Measurements from ENCODE around the gene SHB.

Gene SHB

DNA sequence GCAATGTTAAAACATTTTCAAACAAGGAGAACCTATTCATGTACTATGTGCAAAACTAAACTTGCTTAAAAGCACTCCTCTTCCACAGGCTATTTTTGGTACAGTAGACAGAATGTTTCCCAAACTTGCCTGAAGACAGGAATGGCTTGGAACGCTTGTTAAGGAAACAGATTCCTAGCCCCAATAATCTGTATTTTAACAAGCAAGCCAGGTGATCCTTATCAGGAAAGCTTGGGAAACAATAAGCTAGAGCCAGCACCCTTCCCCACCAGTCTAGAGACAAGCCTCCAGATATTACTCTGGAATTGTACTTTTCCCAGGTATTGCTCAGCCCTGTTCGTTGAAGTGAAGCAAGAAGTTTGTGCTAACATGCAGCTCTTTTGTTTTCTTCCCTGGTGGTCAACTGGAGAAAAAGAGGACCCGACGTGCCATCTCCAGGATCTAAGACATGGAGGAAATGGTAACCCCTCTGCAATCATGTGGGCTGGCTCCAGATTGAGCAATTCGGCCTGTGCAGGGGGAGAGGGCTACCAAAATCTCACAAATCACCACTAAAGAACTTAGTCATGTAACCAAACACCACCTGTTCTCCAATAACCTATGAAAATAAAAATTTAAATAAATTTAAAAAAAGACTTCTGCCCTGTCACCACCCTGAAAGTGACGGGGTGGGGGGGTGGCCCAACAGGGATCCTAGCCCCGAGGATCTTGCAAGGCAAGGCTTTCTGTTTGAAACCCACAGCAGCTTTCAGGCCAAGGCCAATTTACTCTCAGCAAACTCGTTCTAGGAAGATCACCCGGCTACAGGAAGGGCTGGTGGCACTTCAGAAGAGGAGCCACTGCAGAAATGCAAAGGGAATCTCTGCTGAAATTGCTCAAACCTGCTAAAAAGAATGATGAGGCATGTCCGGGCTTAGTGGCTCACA is 48.6 kb downstream of the SHB start:
- no peak for DNase-seq

DNA sequence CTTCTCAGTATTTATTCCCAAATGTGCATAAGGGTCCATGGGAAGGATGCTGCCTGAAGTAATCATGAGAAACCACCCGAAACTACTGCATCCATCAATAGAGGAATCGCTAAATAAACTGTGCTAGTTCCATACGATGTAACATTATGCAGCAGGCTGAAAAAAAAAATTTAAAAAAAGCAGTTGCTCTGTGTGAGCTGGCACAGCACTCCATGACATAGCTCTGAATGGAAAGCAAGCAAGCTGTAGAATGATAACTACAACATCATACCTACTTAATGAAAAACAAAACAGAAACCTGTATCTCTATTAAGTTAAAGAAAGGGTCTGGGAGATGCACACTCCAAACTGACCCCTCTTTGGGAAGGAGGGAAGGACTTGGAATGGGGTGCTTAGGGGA is 49.3 kb downstream of the SHB start:
- DNase-seq = no peak

DNA sequence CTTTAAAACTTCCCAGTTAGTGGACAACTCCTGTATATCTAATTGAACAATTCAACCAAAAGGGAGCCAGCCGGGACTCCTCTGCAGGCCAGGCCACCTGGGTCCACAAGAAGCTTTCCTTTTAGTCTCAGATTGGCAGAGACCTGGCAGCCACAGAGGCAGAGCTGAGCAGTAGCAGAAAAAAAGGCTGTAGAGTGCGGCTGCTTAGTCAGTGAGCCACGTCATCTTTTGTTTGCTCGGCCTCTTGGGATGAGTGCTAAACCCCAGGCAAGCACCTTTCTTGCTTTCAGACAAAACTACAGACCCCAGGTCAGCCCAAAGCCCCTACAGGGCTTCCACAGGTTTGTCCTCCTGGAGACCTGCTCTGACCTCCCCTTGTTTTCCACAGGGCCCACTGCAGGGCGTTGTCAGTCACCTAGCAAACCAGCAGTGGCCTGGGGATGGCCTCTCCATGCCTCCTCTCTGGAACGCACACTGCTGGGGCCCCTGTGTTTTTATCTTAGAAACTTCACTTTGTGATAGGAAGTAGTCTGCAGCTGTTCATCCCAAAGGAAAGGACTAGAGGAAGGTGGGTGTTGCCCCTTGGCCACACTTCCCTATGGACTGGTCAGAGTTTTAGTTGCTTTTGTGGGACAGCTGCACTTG is 49.9 kb downstream of the SHB start:
- no peak for DNase-seq

DNA sequence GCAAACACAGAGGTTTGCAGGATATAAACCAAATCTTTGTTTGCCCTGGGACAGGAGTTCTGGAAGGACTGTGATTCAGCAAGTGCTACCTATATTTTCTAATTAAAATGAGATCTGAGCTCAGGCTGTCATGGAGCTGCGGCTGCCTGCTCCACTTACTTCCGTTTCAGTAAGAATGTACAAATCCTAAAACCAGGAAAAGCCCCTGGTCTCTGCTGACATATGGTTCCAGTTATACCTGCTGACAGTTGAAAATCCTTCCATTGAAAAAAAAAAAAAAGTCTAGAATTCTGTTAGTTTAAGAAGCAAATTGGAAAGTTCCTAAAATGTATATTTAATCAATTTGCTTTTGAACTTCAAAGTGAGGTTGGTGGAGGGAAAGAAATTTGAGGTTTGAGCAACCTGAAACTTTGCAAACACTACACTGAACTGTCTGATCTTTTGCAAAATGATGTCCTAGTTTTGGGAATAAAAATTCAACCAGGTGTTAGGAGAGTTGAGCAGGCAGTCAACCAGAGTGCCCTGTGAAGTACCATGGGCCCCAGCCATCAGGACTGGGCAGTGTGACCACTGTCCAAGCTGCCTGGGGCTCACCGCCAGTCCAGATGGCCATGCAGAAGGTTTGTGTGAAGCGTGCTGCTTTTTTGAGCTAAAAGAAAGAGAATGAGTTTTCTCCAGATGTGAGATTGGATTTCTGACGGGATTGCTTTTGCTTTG is 50.6 kb downstream of the SHB start:
- no peak for DNase-seq

DNA sequence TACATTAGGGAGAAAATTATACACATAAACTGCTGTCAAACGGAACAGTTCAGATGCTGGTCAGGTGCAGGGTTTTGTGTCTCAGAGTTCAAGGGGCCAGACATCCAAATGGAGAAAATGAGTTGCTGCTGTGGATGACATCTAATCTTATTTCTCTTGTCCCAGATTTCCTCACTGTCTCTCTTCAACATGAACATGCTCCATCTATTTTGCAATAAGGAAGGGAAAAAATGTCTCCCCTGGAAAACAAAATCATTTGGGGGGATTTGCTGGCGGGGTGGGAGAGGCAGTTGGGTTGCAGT is 51.2 kb downstream of the SHB start:
- DNase-seq = no peak

DNA sequence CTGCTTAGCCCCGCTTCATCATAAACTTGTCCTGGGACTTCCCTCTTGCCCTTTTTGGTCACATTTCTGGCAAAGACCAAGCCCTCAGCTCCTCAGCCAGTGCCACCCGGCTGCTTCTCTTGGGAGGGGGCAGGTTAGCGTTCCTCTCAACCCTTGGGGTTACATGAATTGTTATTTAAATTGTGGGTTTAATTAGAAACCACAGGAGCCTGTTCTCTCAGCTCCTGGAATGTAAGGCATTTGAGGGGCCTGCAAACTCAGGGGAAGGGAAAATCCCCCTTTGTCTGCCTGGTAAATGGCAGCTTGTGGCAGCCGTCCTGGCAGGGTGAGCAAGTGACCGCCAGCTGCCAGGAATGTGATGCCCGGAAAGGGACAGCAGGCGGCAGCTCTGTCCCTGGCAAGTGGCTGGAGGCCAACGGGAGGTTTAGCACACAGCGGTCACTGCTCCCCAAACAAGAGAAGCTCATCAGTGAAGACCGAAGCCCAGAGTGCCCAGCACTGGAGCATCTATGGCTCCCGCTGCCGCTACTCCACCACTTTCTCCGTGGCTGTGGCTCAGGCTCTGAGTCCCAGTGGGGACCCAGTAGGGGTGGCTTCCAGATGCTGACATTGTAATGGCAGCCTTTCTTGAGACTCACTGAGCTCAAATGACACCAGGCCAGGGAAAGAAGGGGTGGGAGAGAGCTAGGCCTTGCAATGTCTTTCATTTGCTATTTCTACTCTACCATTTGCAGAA is 51.7 kb downstream of the SHB start:
- DNase-seq = no peak

DNA sequence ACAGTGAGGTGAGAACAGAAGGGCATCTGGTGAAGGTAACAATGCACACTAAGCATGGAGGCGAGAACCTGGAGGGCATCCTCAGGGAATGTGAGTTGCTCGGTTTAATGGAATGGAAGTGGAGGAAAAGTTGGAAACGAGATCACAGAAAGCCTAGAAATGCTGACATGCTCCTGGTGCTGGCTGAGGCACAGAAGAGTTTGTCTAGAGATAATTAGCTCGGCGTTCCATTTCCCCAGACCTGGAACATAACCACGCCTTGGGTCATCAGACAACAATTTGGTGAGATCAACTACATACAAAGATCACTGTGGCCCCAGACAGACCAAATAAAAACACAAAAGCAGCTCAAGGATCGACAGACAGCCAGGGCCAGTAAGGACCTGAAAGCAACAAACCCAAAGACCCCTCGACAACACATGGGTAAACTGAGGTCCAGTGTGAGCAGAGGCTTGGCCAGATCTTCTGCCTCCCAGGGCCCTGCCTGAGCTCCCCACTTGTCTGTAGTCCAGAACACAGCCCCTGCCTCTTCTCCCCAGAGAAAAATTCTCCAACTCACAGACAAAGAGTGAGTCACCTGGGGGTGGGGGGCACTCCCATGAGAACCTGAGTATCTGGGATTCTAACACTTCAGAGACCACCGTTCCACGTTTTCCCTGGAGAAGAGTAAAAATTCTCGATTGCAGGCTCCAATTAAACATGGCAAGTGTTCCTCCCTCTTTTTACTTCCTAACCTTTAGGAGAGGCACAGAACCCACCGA is 52.5 kb downstream of the SHB start:
- DNase-seq = no peak

DNA sequence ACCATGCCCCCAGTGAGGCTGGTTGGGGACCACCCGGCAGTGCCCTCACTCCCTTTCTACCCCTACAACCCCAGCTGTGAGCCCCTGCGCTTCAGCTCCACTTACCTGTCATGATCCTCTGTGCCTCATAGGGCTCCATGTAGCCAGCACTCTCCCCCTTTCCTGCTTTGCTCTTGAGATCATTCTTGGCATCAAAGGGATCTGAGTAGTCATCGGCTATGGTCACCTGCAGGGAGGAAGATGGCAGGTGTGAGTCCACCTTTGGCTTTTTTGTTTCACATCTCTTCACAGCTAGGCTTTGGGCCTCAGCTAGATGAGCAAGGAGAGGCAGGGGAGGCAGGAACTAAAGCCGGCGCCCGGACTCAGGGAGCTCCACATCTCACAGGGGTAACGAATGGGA is 53.1 kb downstream of the SHB start:
- DNase-seq = no peak

DNA sequence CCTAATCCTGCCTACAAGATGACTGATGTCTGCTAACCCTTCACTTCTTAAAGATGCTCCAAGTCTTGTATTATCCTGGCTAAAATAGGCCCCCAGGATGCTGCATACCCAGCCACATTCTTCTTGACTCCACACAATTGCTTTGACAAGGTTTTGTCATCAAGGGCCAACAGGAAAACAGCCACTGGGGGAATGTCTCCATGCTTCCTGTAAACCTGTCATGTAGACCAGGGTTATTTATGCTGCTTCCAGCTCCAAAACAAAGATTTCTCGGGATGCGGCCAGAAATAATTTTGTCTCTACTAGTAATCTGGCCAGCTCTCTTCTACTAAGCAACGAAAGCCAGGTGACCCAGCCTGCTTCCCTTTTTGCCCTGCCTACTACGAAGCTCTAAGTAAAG is 53.8 kb downstream of the SHB start:
- DNase-seq = no peak

DNA sequence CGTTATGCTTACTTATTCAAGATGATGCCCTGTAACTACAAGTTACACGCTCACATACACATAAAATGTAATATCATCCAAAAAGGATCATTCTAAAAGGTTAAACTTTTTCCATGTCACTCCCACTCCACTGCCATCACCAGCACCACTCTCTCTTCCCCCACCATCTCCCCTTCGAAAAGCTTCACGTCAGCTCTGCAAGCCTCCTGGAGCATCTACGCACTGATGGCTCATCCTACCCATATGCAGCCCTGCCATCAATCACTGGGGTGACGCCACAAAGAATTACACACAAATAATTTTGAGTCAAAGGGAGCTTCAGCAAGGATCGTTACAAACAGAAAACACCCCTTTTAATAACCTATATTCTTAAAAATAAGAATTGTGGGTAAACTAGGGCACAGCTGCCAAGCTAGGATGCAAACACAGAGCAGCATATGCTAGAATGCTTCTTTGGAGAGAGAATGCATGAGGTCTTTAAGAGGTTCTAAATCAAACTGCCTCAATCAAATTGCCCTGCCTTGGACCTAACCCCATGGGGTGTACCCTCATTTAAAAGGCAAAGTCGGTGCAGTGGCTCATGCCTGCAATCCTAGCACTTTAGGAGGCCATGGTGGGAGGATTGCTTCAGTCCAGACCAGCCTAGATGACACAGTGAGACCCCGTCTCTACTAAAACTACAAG is 56.1 kb downstream of the SHB start:
- no peak for DNase-seq

DNA sequence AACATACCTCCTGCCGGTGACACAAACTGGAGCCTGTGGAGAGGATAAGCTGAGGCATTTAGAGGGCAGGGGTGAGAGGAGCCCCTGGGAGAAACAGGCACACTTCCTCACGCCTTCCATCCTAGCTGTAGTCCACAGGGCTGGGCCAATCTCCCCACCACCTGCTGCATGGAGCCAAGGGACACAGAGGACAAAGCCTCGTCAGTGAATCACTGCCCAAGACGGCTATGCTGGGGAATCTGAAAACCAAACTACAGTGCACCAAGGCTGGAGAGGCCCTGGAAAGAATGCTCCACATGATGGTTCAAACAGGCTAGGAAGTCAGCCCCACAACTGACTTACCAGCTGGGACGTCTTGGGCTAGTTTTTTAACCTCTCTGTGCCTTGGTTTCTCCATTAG is 57.0 kb downstream of the SHB start:
- DNase-seq = no peak

DNA sequence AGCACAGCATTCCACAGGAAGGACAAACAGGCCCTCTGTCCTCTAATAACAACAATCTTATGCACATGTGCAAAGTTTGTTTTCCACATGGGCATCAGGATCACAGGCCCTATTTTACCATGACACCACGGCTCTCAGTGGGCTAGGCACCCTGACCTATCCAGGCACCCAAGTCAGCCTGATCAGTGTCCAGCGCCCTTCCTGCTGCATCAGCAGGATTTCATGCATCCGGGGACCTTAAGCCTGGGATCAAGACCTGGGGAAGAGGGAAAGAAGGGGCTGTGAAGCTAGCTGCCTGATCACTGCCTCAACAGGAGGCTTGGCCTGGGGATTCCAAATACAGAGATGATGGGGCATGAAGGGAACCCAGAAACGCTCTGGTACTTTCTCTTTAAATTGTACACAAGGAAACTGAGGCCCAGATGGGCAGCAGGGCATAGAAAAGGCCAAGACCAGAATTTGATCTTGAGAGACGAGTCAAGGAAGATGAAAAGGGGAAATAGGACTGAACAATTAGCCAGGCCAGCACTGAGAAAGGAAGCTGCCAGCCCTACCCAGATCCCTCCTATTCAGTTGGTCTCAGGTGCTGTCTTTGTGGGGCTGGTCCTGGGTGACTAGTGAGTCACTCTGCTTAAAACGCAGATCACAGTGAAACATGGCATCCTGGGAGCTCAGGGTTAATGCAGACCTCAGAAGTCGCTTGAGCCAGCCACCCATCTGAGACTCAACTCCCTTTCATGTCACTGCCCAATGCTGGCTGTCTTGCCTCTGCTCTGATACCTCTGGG is 57.9 kb downstream of the SHB start:
- no peak for DNase-seq

DNA sequence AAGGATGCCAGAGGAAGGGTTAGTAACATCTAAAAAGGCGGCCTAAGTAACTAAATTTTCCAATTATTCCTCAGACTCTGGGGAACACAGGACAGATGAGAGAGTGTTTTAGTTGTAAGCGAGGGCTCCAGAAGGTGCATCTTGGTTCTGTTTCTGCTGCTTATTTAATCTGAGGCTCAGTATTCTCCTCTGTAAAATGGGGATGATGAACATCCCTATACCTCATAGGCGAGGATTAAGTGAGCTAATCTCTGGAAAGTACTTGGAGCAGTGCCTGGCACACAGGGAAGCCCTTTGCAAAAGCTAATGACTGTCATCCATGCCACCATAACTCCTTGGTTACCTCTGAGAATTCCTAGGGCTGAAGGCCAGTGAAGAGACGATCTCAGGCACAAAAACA is 59.0 kb downstream of the SHB start:
- DNase-seq = no peak

DNA sequence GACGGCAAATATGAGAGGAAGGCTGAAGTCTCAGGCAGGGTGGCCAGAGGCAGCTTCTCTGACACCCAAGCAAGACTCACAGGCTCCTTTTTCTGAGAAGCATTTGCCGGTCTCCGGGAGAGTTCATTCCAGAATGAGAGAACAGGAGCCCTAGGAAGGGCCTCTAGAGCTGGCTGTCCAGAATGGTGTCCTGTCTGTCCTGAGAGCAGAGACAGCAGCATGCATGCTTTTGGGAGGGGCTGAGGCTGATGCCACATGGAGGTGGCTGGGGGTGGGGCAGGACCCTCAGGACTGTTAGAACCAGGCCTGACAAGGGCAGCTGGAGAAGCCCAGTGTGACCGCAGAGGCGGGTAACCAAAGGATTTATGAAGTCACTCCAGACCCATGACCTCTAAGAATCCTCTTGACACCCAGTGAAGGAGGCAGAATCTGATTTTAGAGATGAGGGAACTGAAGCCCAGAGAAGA is 60.0 kb downstream of the SHB start:
- no peak for DNase-seq

DNA sequence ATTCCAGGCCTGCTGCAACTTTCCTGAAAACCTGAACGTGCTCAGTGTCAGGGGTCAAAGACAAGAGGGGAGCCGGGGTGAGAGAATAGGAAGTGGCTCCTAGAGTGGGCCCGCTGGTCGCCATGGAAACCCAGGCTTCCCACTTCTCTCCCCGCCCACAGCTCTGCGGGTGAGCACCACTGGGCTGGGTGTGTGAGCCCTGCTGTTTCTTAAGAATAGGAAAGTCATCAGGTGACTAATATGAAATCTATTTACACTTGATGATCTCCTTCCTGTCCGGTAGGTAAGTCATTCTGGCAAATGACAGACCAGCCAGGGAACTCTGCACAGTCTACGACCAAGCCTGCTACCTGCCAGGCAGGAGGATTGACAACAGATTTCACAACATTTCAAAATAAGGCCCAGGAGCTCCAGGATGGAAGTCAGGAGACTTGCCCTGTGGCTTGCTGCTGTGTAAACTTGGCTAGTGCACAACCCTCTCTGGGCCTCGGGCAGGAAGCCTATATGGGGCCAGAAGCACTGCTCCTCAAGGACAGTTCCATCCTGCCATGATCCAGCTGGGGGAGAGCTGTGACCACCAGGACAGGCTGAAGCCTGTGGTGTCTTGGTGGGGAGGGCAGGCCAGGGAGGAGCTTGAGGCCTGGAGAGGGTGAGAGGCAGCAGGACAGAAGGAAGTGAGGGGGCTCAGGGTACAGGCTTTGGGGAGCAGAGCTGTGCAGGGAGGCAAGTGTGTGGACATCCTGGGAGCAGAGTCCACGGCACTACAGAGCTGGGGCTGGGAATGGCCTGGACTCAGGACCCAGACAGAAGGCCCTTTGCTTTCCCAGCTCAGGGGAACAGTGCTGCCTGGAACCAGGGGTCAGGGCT is 60.6 kb downstream of the SHB start:
- DNase-seq = peak; percentile 65

DNA sequence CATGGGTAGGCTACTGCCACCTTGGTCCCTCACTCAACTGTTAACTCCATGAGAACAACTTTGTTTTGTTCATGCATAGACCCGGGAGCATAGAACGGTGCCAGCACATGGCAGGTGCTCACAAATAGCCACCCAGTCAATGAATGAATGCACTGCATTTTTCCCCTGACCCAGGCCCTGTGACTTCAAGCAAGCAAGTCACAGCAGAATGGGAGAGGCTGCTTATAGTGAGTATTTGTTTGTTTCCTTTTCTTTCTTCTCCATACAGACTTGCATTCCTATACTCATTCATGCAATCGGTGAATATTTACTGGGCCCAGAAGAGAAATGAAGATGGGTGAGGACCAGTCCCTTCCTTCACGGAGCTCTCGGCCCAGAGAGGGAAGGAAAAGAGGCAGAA is 62.0 kb downstream of the SHB start:
- DNase-seq = no peak

DNA sequence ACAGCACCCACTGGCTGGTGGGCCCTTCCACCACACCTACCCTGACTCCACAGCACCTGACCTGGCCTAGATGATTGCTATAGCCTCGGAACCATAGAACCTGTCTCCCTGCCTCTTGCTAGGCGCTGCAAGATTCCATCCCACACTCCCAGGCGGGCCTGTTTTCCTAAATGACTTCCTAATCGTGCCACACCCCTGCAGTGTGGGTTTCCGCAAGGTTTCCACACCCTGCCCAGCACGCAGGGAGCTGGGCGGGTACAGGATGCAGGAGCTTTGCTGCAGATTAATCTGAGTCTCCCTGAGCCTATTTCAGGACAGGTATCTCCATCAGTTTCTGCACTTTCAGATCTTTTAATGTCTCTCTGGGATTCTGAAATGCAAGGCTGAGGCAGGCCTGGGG is 62.9 kb downstream of the SHB start:
- no peak for DNase-seq

DNA sequence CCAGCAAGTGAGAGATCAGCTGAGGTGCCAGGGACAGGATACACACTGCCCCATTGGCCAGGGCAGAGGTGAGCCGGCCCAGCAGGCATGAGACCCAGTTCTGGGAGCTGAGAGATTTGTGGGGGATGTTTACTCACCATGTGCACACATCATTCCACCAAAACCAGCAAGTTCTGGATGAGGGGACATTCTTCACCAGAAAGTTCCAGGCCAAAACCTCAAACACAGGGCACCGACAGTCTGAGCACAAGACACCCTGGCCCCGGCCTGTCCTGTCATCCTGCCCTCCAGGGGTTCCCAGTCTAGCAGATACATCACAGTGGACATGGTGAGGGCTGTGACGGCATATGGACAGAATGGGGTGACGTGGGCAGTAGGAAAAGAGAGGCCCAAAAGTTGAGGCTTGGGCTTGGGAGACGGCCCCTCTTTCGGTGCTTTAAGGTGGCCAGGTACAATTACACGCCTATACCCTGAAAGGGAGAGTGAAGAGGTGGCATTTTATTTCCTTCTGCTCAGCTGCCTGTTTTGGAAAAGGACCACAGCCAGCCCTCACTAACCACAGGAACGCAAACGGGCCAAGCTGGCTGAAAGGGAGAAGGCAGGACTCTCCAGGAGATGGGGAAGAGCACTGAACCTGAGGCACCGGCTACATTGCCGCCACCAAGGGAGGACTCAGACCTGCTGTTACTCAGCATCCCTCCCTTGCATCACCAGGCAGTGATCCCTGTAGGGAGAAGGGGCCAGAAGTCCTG is 64.0 kb downstream of the SHB start:
- DNase-seq = no peak

All from SIG-M5 (cell line).